ENCODE results near the gene BBS1.

DNA sequence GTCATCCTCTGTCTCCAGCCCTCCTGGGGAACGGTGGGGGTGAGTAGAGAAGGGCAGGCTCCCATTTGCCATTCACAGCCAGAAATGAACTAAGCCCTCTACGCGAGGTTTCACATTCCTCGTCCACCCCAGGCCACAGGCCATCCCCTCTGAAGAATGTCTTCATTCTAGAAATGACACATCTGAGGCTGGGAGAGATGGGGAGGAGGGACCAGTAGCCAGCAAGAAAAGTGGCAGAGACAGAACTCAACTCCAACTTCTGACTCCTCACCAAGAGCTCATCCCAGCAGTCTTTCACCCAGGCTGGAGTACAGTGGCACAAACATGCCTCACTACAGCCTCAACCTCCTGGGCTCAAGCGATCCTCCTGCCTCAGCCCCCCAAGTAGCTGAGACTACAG lies 54.5 kb downstream of the BBS1 start:
- no peak for TF ChIP-seq CTCF (conservative IDR thresholded peaks at IDR 0.05)
- no peak for TF ChIP-seq ZFX (IDR thresholded peaks at IDR 0.05)

All from C4-2B (cell line).